HEK293 (cell line): ENCODE results near the gene CDC20.

ENCODE experiments used
- GLI4 ChIP-seq: fragments of 450-650 bp; formaldehyde crosslinking; IDR thresholded peaks from 2 replicates; pipeline ENCODE4 v1.5.1; 2016; ENCODE audit warnings: missing biosample characterization, missing genetic modification characterization
- HOXA7 ChIP-seq: sonication (generic); formaldehyde crosslinking; IDR thresholded peaks from 2 replicates; pipeline ENCODE4 v1.8.1; 2022; ENCODE audit warnings: missing genetic modification reagents, borderline replicate concordance
- KLF16 ChIP-seq: fragments of 450-650 bp; formaldehyde crosslinking; IDR thresholded peaks from 2 replicates; pipeline ENCODE4 v1.5.1; 2017; ENCODE audit warnings: missing biosample characterization, missing genetic modification characterization
- PRDM1 ChIP-seq: fragments of 450-650 bp; formaldehyde crosslinking; IDR thresholded peaks from 2 replicates; pipeline ENCODE4; 2016; ENCODE audit warnings: missing biosample characterization, missing genetic modification characterization
- ZBTB49 ChIP-seq: fragments of 450-650 bp; formaldehyde crosslinking; IDR thresholded peaks from 2 replicates; pipeline ENCODE4 v1.5.1; 2016; ENCODE audit warnings: missing biosample characterization, missing genetic modification characterization, low read depth
- ZNF114 ChIP-seq: fragments of 450-650 bp; formaldehyde crosslinking; IDR thresholded peaks from 2 replicates; pipeline ENCODE4 v1.5.0; 2017; ENCODE audit warnings: missing biosample characterization, missing genetic modification characterization
- ZNF248 ChIP-seq: fragments of 450-650 bp; formaldehyde crosslinking; IDR thresholded peaks from 2 replicates; pipeline ENCODE4 v1.5.1; 2017; ENCODE audit warnings: missing biosample characterization, missing genetic modification characterization
- ZNF335 ChIP-seq: fragments of 450-650 bp; formaldehyde crosslinking; conservative IDR thresholded peaks from 2 replicates; pipeline ENCODE4 v1.5.1; 2016; ENCODE audit warnings: missing biosample characterization, missing genetic modification characterization
- ZNF354C ChIP-seq: fragments of 450-650 bp; formaldehyde crosslinking; IDR thresholded peaks from 2 replicates; pipeline ENCODE4 v1.5.1; 2016; ENCODE audit warnings: missing biosample characterization, missing genetic modification characterization, low read depth, borderline replicate concordance
- ZNF701 ChIP-seq: fragments of 450-650 bp; formaldehyde crosslinking; IDR thresholded peaks from 2 replicates; pipeline ENCODE4 v1.5.1; 2016; ENCODE audit warnings: missing biosample characterization, missing genetic modification characterization
- TF ChIP-seq, protein P1 (sequence below): fragments of 450-650 bp; formaldehyde crosslinking; IDR thresholded peaks from 2 replicates; pipeline ENCODE4 v1.5.1; 2016; ENCODE audit warnings: missing biosample characterization, missing genetic modification characterization
- TF ChIP-seq, protein P2 (sequence below): fragments of 450-650 bp; formaldehyde crosslinking; IDR thresholded peaks from 2 replicates; pipeline ENCODE4 v1.5.1; 2016; ENCODE audit warnings: missing biosample characterization, missing genetic modification characterization, borderline replicate concordance
- TF ChIP-seq, protein P3 (sequence below): fragments of 450-650 bp; formaldehyde crosslinking; IDR thresholded peaks from 2 replicates; pipeline ENCODE4 v1.5.1; 2016; ENCODE audit warnings: missing biosample characterization, missing genetic modification characterization

DNA sequence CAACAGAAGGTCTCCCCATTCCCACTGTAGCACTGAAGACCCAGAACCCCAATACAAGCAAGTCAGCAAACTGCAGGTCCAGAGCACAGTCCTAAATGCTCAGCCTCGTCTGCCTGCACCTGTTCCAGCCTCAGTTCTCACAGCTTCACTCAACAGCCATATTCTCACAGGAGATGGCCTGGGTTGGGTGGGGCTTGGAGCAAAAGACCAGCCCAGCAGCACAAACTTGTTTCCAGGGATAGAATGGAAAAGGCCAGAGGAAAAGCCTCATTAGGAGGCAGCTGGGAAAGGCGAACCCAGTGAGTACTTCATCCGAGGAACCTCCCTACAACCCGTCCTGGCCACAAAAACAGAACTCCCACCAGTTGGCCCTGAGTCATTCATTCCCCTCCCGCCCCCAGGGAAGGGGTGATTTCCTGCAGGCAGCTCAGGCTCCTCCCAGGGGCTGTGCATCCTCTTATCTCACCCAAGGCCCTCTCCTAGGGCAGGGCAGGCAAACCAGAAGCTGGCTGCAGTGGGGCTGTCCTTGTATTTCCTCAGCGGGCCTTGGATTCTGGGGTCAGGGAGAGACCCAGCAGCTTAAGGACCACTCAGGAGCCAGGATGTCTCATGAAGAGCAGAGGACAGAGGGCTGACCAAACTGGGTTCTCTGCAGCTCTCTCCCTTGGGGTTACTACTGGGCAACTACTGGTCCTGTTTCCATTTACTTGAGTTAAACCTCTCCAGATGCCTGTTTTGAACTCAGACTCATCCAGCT lies 28.6 kb upstream of the CDC20 start:
- TF ChIP-seq ZBTB49 (tag by site-specific recombination) = no peak
- TF ChIP-seq, protein P1, sequence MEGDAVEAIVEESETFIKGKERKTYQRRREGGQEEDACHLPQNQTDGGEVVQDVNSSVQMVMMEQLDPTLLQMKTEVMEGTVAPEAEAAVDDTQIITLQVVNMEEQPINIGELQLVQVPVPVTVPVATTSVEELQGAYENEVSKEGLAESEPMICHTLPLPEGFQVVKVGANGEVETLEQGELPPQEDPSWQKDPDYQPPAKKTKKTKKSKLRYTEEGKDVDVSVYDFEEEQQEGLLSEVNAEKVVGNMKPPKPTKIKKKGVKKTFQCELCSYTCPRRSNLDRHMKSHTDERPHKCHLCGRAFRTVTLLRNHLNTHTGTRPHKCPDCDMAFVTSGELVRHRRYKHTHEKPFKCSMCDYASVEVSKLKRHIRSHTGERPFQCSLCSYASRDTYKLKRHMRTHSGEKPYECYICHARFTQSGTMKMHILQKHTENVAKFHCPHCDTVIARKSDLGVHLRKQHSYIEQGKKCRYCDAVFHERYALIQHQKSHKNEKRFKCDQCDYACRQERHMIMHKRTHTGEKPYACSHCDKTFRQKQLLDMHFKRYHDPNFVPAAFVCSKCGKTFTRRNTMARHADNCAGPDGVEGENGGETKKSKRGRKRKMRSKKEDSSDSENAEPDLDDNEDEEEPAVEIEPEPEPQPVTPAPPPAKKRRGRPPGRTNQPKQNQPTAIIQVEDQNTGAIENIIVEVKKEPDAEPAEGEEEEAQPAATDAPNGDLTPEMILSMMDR = no peak
- no peak for TF ChIP-seq HOXA7
- TF ChIP-seq ZNF114 (tag by site-specific recombination) = no peak
- TF ChIP-seq ZNF335 (tag by site-specific recombination) = peak; percentile 57
- no peak for TF ChIP-seq ZNF354C (tag by site-specific recombination)
- no peak for TF ChIP-seq GLI4
- no peak for TF ChIP-seq ZNF701 (tag by site-specific recombination)
- TF ChIP-seq, protein P2, sequence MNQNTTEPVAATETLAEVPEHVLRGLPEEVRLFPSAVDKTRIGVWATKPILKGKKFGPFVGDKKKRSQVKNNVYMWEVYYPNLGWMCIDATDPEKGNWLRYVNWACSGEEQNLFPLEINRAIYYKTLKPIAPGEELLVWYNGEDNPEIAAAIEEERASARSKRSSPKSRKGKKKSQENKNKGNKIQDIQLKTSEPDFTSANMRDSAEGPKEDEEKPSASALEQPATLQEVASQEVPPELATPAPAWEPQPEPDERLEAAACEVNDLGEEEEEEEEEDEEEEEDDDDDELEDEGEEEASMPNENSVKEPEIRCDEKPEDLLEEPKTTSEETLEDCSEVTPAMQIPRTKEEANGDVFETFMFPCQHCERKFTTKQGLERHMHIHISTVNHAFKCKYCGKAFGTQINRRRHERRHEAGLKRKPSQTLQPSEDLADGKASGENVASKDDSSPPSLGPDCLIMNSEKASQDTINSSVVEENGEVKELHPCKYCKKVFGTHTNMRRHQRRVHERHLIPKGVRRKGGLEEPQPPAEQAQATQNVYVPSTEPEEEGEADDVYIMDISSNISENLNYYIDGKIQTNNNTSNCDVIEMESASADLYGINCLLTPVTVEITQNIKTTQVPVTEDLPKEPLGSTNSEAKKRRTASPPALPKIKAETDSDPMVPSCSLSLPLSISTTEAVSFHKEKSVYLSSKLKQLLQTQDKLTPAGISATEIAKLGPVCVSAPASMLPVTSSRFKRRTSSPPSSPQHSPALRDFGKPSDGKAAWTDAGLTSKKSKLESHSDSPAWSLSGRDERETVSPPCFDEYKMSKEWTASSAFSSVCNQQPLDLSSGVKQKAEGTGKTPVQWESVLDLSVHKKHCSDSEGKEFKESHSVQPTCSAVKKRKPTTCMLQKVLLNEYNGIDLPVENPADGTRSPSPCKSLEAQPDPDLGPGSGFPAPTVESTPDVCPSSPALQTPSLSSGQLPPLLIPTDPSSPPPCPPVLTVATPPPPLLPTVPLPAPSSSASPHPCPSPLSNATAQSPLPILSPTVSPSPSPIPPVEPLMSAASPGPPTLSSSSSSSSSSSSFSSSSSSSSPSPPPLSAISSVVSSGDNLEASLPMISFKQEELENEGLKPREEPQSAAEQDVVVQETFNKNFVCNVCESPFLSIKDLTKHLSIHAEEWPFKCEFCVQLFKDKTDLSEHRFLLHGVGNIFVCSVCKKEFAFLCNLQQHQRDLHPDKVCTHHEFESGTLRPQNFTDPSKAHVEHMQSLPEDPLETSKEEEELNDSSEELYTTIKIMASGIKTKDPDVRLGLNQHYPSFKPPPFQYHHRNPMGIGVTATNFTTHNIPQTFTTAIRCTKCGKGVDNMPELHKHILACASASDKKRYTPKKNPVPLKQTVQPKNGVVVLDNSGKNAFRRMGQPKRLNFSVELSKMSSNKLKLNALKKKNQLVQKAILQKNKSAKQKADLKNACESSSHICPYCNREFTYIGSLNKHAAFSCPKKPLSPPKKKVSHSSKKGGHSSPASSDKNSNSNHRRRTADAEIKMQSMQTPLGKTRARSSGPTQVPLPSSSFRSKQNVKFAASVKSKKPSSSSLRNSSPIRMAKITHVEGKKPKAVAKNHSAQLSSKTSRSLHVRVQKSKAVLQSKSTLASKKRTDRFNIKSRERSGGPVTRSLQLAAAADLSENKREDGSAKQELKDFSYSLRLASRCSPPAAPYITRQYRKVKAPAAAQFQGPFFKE = no peak
- TF ChIP-seq ZNF248 (tag by site-specific recombination) = no peak
- no peak for TF ChIP-seq PRDM1 (tag by site-specific recombination)
- TF ChIP-seq, protein P3, sequence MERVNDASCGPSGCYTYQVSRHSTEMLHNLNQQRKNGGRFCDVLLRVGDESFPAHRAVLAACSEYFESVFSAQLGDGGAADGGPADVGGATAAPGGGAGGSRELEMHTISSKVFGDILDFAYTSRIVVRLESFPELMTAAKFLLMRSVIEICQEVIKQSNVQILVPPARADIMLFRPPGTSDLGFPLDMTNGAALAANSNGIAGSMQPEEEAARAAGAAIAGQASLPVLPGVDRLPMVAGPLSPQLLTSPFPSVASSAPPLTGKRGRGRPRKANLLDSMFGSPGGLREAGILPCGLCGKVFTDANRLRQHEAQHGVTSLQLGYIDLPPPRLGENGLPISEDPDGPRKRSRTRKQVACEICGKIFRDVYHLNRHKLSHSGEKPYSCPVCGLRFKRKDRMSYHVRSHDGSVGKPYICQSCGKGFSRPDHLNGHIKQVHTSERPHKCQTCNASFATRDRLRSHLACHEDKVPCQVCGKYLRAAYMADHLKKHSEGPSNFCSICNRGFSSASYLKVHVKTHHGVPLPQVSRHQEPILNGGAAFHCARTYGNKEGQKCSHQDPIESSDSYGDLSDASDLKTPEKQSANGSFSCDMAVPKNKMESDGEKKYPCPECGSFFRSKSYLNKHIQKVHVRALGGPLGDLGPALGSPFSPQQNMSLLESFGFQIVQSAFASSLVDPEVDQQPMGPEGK (tag by site-specific recombination) = no peak
- no peak for TF ChIP-seq KLF16 (tag by site-specific recombination)
